ENCODE data around the gene GSTP1. TPM values are rescaled to one million over a fixed set of nuclear protein-coding genes. Genes with fewer than 3 reads are reported as not detected.

The GSTP1 gene
- total RNA-seq, 4 donors from 2014 or later: 410 to 885 (median 651) TPM

DNA sequence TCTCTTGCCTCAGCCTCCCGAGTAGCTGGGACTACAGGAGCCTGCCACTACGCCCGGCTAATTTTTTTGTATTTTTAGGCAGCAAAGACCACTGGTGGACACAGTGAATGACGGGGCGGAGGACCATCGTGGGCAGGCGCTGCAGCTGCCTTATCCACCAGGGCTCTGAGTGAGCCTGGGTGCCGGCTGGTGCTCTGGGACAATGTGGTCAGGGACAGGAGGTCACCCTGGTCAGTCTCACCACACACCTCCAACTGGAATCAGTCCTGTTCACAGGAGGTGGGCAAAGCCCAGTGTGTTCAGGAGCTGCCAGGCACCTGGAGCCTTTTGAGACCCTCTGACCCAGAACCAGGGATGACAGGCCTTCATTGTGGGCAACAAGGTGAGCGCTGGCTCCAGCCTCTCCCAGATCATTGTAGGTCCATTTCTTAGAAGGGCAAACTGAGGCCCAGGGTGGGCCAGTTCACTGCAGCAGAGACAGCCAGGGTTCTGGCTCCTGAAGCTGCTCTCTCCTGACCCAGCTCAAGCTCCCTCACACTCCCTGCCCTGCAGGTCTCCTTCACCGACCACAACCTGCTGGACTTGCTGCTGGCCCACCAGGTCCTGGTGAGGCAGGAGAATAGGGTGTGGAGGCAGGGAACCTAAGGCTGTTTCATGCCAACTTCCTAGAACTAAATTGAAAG lies 44.6 kb upstream of the GSTP1 start:
- Histone ChIP-seq H3K27me3 (no peaks in the 10 kb centered on the region), H3K4me1 (no peaks in the 10 kb centered on the region), H3K27ac (no peak overlapping the region), H3K4me3 (no peak overlapping the region), H3K9me3 (no peaks in the 10 kb centered on the region), H3K36me3 (no peaks in the 10 kb centered on the region)
- intact Hi-C loops (cut with DNase I; ENCODE audit: low total_unique reads): no loop called here
- no peak for DNase-seq
- no peak for TF ChIP-seq POLR2A (IDR thresholded peaks at IDR 0.05)
- TF ChIP-seq, protein P1, sequence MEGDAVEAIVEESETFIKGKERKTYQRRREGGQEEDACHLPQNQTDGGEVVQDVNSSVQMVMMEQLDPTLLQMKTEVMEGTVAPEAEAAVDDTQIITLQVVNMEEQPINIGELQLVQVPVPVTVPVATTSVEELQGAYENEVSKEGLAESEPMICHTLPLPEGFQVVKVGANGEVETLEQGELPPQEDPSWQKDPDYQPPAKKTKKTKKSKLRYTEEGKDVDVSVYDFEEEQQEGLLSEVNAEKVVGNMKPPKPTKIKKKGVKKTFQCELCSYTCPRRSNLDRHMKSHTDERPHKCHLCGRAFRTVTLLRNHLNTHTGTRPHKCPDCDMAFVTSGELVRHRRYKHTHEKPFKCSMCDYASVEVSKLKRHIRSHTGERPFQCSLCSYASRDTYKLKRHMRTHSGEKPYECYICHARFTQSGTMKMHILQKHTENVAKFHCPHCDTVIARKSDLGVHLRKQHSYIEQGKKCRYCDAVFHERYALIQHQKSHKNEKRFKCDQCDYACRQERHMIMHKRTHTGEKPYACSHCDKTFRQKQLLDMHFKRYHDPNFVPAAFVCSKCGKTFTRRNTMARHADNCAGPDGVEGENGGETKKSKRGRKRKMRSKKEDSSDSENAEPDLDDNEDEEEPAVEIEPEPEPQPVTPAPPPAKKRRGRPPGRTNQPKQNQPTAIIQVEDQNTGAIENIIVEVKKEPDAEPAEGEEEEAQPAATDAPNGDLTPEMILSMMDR (IDR thresholded peaks at IDR 0.05): no peak

DNA sequence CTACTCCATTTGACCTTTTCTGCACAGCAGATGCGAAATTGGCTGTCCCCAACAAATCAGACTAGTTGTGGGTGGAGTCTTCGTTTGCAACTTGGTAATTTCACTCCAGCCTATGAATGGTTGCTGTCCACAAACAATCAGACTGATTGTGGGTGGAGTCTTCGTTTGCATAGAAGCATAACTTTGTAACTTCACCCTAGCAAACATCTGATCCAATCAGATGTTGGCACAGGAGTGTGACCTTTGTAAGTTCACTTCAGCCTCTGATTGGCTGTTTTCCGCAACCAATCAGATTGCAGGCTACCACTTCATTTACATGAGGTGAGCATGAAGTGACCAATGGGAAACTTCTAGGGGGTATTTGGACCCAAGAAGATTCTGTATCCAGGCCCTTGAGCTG lies 44.1 kb upstream of the GSTP1 start:
- Histone ChIP-seq H3K27me3 (no peaks in the 10 kb centered on the region), H3K27ac (no peak overlapping the region), H3K4me1 (no peaks in the 10 kb centered on the region), H3K9me3 (no peaks in the 10 kb centered on the region), H3K4me3 (no peak overlapping the region), H3K36me3 (no peaks in the 10 kb centered on the region)
- TF ChIP-seq, protein P1 (IDR thresholded peaks at IDR 0.05): no peak
- no peak for TF ChIP-seq POLR2A (IDR thresholded peaks at IDR 0.05)
- intact Hi-C loops (cut with DNase I; ENCODE audit: low total_unique reads): no loop called here
- DNase-seq: no peak

DNA sequence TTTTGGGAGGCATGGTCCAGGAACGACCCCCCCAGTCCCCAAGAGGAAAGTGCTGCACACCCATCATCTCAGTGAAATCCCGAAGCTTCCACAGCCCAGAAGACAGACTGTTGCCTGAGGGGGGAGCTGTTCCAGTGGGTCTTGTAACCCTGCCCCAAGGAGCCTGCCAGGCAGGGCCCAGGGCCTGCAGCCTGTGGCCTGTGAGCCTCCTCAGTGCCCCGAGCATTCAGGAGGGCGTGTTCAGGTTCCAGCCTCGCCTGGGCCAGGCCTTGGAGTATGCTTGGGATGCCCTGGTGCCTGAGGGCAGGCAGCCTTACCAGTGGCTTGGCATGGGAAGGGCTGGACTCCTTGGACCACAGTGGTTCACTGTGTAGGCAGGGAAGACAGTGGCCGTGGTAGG lies 42.4 kb upstream of the GSTP1 start:
- Histone ChIP-seq H3K36me3 (no peaks in the 10 kb centered on the region), H3K4me3 (no peak overlapping the region), H3K27me3 (no peaks in the 10 kb centered on the region), H3K4me1 (no peaks in the 10 kb centered on the region), H3K9me3 (no peaks in the 10 kb centered on the region), H3K27ac (no peak overlapping the region)
- DNase-seq: no peak
- intact Hi-C loops (cut with DNase I; ENCODE audit: low total_unique reads): no loop called here
- no peak for TF ChIP-seq POLR2A (IDR thresholded peaks at IDR 0.05)
- TF ChIP-seq, protein P1 (IDR thresholded peaks at IDR 0.05): no peak

DNA sequence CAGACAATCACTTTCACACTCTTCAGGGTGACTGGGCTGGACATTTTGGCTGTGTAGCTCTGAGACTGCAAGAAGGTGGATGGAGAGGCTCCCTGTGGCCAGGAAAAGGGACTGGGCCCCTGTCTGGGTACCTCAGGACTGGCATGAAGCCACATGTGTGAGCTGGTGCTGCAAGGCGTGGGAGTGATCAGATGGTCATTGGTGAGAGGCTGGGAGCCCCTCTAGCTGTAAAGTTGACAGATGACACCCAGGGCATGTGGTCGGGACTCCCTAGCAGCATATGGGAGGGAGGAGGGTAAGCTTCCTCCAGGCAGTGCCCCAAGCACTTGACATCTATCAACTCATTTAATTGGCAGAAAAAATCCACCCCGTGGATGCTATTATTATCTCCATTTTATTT lies 41.4 kb upstream of the GSTP1 start:
- H3K36me3 ChIP-seq: no peaks in the 10 kb centered on the region
- no peaks in the 10 kb centered on the region for H3K27me3 ChIP-seq
- H3K4me1 ChIP-seq: no peaks in the 10 kb centered on the region
- intact Hi-C loops (cut with DNase I; ENCODE audit: low total_unique reads): no loop called here
- H3K4me3 ChIP-seq: no peak overlapping the region
- TF ChIP-seq, protein P1 (IDR thresholded peaks at IDR 0.05): no peak
- TF ChIP-seq POLR2A (IDR thresholded peaks at IDR 0.05): no peak
- H3K27ac ChIP-seq: no peak overlapping the region
- no peaks in the 10 kb centered on the region for H3K9me3 ChIP-seq
- no peak for DNase-seq

DNA sequence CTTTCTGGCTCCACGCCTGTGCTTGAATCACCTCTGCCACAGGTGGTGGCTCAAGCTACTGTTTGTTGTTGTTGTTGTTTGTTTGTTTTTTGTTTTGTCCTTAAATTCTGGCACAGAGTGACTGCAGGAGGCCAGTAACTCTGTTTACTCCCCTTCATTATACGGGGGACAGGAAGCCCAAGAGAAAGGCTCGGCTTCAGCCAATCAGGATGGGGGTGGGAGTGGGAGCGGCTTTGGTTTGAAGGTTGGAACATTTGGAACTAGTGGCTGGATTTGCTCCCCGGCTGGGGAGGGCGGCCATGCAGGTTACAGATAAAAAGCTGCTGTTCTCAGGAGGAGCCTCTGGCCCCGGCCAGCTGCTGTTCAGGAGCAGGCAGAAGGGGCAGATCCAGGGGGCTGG lies 40.6 kb upstream of the GSTP1 start:
- TF ChIP-seq POLR2A (IDR thresholded peaks at IDR 0.05): no peak
- TF ChIP-seq, protein P1 (IDR thresholded peaks at IDR 0.05): no peak
- intact Hi-C loops (cut with DNase I; ENCODE audit: low total_unique reads): no loop called here
- Histone ChIP-seq H3K4me1 (no peaks in the 10 kb centered on the region), H3K27me3 (no peaks in the 10 kb centered on the region), H3K9me3 (no peaks in the 10 kb centered on the region), H3K4me3 (no peak overlapping the region), H3K36me3 (no peaks in the 10 kb centered on the region), H3K27ac (no peak overlapping the region)
- no peak for DNase-seq

Measured in uterus (tissue), 4 donors.